ENCODE measurements around the gene HINT3.
"Not testable (repeated sequence)": the region's sequence is repeated elsewhere in the genome, so short reads cannot be mapped to it uniquely, and the experiment has no call there.

Gene HINT3

DNA sequence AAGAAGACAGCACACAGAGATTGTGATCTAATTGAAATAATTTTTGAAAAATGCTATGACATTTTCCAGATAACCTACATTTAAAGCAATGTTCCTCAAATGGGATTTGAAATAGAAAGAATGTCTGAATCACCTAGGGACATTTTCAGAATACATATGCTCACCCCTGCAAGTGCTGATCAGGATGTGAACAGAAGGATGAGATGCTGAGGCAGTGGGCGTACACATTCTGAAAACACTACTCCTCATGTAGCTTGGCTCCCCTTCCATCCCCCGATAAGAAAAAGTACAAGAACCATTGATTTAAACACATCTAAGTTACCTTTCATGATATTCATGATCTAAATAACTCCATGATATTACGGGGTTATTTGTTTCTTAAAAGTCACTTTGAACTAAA lies 29.9 kb upstream of the HINT3 start:
- no peak for DNase-seq (ENCODE audit: low read depth)
- no peak overlapping the region for H3K4me3 ChIP-seq (ENCODE audit: low read length)
- TF ChIP-seq, protein P1, sequence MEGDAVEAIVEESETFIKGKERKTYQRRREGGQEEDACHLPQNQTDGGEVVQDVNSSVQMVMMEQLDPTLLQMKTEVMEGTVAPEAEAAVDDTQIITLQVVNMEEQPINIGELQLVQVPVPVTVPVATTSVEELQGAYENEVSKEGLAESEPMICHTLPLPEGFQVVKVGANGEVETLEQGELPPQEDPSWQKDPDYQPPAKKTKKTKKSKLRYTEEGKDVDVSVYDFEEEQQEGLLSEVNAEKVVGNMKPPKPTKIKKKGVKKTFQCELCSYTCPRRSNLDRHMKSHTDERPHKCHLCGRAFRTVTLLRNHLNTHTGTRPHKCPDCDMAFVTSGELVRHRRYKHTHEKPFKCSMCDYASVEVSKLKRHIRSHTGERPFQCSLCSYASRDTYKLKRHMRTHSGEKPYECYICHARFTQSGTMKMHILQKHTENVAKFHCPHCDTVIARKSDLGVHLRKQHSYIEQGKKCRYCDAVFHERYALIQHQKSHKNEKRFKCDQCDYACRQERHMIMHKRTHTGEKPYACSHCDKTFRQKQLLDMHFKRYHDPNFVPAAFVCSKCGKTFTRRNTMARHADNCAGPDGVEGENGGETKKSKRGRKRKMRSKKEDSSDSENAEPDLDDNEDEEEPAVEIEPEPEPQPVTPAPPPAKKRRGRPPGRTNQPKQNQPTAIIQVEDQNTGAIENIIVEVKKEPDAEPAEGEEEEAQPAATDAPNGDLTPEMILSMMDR (conservative IDR thresholded peaks at IDR 0.05; ENCODE audit: low read length), result no peak

DNA sequence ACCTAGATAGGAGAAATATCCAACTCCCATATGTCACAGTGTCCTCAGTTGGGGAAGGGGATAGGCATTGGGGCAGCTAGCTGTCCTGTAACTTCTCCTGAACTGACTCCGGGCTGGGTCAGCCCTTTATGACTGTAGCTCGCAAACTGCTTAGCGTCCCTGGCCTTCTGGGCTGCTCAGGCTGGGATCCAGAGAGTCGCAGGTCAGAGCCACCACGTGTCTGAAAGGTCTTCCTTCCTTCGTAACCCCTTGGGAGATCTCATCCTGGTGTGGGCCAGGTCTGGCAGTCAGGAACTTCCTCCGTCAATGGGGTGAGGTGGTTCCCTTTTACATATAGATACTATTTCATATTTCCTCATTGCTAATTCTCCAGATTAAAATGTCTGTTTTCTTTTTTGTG lies 28.8 kb upstream of the HINT3 start:
- TF ChIP-seq, protein P1 (conservative IDR thresholded peaks at IDR 0.05; ENCODE audit: low read length), result no peak
- DNase-seq (ENCODE audit: low read depth), result no peak
- H3K4me3 ChIP-seq (ENCODE audit: low read length), result no peak overlapping the region

DNA sequence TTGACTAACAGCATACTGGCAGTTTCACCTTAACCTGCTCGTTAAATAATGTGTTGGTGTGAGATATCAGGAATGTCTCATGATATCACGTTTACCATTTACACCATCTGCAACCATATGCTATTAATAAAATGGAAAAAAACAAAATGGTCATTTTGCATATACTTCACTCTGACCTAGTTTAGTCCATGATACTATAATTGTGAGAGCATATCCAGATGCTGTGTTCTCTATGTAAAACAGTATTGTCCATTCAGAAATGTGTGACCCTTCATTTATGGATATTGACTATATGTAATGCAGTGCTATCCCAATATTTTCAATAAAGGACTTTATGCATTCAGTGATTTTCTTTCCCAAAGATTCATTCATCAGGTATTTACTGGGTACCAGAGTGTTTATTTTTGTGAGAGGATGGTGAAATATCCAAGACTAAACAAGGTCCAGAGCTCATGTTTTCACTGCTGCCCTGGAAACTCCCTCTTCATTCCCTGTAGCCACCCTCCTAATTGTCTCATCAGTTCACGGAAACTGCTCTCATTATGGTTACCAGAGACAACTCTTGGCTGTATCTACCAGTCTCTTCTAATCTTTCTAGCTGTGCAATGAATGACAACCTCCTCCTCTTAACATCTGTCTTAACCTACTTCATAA lies 25.7 kb upstream of the HINT3 start:
- no peak overlapping the region for H3K4me3 ChIP-seq (ENCODE audit: low read length)
- DNase-seq (ENCODE audit: low read depth), result peak; percentile 29
- TF ChIP-seq, protein P1 (conservative IDR thresholded peaks at IDR 0.05; ENCODE audit: low read length), result no peak

DNA sequence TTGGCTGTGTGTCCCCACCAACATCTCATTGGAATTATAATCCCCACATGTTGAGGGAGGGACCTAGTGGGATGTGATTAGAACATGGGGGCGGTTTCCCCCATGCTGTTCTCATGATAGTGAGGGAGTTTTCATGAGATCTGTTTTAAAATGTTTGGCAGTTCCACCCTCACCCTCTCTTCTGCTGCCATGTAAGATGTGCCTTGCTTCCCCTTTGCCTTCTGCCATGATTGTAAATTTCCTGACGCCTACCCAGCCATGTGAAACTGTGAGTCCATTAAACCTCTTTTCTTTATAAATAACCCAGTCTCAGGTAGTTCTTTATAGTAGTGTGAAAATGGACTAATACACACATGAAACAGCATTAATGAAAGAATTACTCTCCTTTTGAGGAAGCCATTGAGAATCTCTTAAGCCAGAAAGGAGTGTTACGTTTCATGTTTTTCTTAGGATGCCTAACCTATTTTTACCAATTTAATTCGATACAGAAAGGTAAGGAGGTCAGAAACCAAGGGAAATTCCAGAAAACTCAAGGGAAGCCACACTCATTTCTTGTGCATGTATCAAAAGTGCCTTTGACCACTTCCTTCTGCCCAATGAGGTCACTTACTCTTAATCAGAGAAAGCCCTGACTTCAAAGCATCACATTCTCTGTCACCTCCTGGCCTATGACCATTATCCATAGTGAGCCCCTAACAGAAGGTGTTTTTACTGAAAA lies 24.7 kb upstream of the HINT3 start:
- DNase-seq (ENCODE audit: low read depth), result no peak
- TF ChIP-seq, protein P1 (conservative IDR thresholded peaks at IDR 0.05; ENCODE audit: low read length), result no peak

DNA sequence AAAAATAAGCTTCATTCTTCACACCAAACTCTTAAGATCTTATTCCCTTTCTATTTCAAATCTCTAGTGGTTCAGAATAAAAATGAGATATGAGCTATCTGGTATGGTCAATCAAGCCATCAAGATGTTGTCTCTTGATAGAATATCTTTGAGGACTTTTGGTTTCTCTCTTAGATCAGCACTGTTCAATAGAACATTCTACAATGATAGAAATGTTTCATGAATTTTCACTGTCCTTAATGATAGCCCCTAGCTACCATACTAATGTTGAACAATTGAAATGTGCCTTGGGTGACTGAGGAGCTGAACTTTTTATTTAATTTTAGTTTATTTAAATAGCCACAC lies 24.1 kb upstream of the HINT3 start:
- no peak overlapping the region for H3K4me3 ChIP-seq (ENCODE audit: low read length)
- TF ChIP-seq, protein P1 (conservative IDR thresholded peaks at IDR 0.05; ENCODE audit: low read length), result no peak
- DNase-seq (ENCODE audit: low read depth), result no peak

More for the DNA sequence above, 24.7 kb upstream of the HINT3 start:
- H3K4me3 ChIP-seq (ENCODE audit: low read length), result no peak overlapping the region

DNA sequence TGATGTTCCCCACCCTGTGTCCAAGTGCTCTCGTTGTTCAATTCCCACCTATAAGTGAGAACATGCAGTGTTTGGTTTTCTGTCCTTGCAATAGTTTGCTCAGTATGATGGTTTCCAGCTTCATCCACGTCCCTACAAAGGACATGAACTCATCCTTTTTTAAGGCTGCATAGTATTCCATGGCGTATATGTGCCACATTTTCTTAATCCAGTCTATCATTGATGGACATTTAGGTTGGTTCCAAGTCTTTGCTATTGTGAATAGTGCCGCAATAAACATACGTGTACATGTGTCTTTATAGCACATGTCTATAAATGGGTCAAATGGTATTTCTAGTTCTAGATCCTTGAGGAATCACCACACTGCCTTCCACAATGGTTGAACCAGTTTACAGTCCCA lies 21.1 kb upstream of the HINT3 start:
- H3K4me3 ChIP-seq (ENCODE audit: low read length); DNase-seq (ENCODE audit: low read depth): not testable (repeated sequence)

DNA sequence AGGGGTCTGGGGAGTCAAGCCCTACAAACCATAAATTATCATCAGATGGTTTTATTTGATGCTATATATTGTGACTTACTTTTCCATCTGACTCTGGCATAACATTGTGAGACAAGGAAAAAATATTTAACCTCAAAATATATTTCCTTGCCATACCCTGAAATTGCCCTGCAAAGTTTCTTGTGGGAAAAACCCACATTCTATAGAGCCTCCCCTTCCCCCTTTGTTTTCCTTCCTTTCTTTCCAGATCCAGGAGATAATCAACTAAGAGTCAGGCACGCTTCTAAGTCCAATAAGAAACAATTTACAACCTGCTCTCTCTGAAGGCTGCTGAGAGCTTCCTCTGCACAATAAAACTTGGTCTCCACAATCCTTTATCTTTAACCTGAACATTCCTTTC lies 17.5 kb upstream of the HINT3 start:
- DNase-seq (ENCODE audit: low read depth), result no peak
- TF ChIP-seq, protein P1 (conservative IDR thresholded peaks at IDR 0.05; ENCODE audit: low read length), result no peak
- H3K4me3 ChIP-seq (ENCODE audit: low read length), result no peak overlapping the region

All from AG10803 (cell line).